ENCODE measurements around the gene LHFPL2. TPM values are rescaled to one million over a fixed set of nuclear protein-coding genes. Genes with fewer than 3 reads are reported as not detected.
A peak's percentile ranks its signal among the peaks of the same experiment; 100 is the strongest.
"Not testable (repeated sequence)": the region's sequence is repeated elsewhere in the genome, so short reads cannot be mapped to it uniquely, and the experiment has no call there.

Gene LHFPL2
- total RNA-seq, 1 donor from 2014 or later, result 47.6 TPM

GRCh38 chr5:78467752-78468357, 180.7 kb downstream of the LHFPL2 start:
- no peak for DNase-seq (ENCODE audit: low spot score)
- Mint-ChIP-seq H3K27me3 (ENCODE audit: unreplicated experiment) (peaks cover 2% of the 10 kb centered on the region), H3K4me1 (ENCODE audit: unreplicated experiment) (no peaks in the 10 kb centered on the region), H3K36me3 (ENCODE audit: low read depth, unreplicated experiment) (no peaks in the 10 kb centered on the region), H3K4me3 (ENCODE audit: unreplicated experiment) (no peak overlapping the region), H3K9me3 (ENCODE audit: unreplicated experiment) (no peaks in the 10 kb centered on the region), H3K27ac (ENCODE audit: unreplicated experiment) (no peak overlapping the region)
- peak; percentile 84 for TF ChIP-seq CTCF (IDR thresholded peaks at IDR 0.05; ENCODE audit: unreplicated experiment)

GRCh38 chr5:78467140-78467539, 181.4 kb downstream of the LHFPL2 start:
- Mint-ChIP-seq H3K27me3 (ENCODE audit: unreplicated experiment) (peaks cover 2% of the 10 kb centered on the region), H3K4me3 (ENCODE audit: unreplicated experiment) (no peak overlapping the region), H3K27ac (ENCODE audit: unreplicated experiment) (no peak overlapping the region), H3K4me1 (ENCODE audit: unreplicated experiment) (no peaks in the 10 kb centered on the region), H3K9me3 (ENCODE audit: unreplicated experiment) (no peaks in the 10 kb centered on the region), H3K36me3 (ENCODE audit: low read depth, unreplicated experiment) (no peaks in the 10 kb centered on the region)
- no peak for TF ChIP-seq CTCF (IDR thresholded peaks at IDR 0.05; ENCODE audit: unreplicated experiment)
- no peak for DNase-seq (ENCODE audit: low spot score)

GRCh38 chr5:78458843-78459242, 189.7 kb downstream of the LHFPL2 start:
- Mint-ChIP-seq H3K4me3 (ENCODE audit: unreplicated experiment) (no peak overlapping the region), H3K9me3 (ENCODE audit: unreplicated experiment) (no peaks in the 10 kb centered on the region), H3K27ac (ENCODE audit: unreplicated experiment) (no peak overlapping the region), H3K27me3 (ENCODE audit: unreplicated experiment) (no peaks in the 10 kb centered on the region), H3K36me3 (ENCODE audit: low read depth, unreplicated experiment) (peaks cover 24% of the 10 kb centered on the region), H3K4me1 (ENCODE audit: unreplicated experiment) (peaks cover 3% of the 10 kb centered on the region)
- no peak for DNase-seq (ENCODE audit: low spot score)
- no peak for TF ChIP-seq CTCF (IDR thresholded peaks at IDR 0.05; ENCODE audit: unreplicated experiment)

GRCh38 chr5:78457507-78457906, 191.1 kb downstream of the LHFPL2 start:
- not testable (repeated sequence) for H3K4me1 Mint-ChIP-seq (ENCODE audit: unreplicated experiment)

GRCh38 chr5:78449103-78449502, 199.5 kb downstream of the LHFPL2 start:
- Mint-ChIP-seq H3K9me3 (ENCODE audit: unreplicated experiment) (no peaks in the 10 kb centered on the region), H3K27ac (ENCODE audit: unreplicated experiment) (no peak overlapping the region), H3K36me3 (ENCODE audit: low read depth, unreplicated experiment) (peaks cover 4% of the 10 kb centered on the region), H3K4me1 (ENCODE audit: unreplicated experiment) (no peaks in the 10 kb centered on the region), H3K27me3 (ENCODE audit: unreplicated experiment) (peaks cover 1% of the 10 kb centered on the region), H3K4me3 (ENCODE audit: unreplicated experiment) (no peak overlapping the region)
- no peak for DNase-seq (ENCODE audit: low spot score)
- TF ChIP-seq CTCF (IDR thresholded peaks at IDR 0.05; ENCODE audit: unreplicated experiment), result no peak

More at GRCh38 chr5:78457507-78457906, 191.1 kb downstream of the LHFPL2 start:
- DNase-seq (ENCODE audit: low spot score); H3K4me3 Mint-ChIP-seq (ENCODE audit: unreplicated experiment); H3K27me3 Mint-ChIP-seq (ENCODE audit: unreplicated experiment); H3K9me3 Mint-ChIP-seq (ENCODE audit: unreplicated experiment): not testable (repeated sequence)
- H3K27ac Mint-ChIP-seq (ENCODE audit: unreplicated experiment), result peak overlapping the region; percentile 66
- H3K36me3 Mint-ChIP-seq (ENCODE audit: low read depth, unreplicated experiment), result peaks cover 24% of the 10 kb centered on the region
